Stomach (tissue), 9 donors: Measurements from ENCODE around the gene HSD17B7. TPM values are rescaled to one million over a fixed set of nuclear protein-coding genes. Genes with fewer than 3 reads are reported as not detected.

Experiments used
- DNase-seq, 2 donors: peaks; one replicate each; pipeline versions ENCODE4 v3.0.0 to v3.0.0-alpha.2; 2013 to 2019
- H3K27ac ChIP-seq, 5 donors: fragments of 200-600 bp in 4 of 5; sonication (generic) in 4 of 5; one replicate each; pipeline ENCODE4 v1.5.1; 2013 to 2019; ENCODE audit warnings: mild to moderate bottlenecking in 1 of 5, moderate library complexity in 1 of 5
- H3K27me3 ChIP-seq, 3 donors: fragments of 200-600 bp; sonication (generic); one replicate each; pipeline ENCODE4 v1.5.1; 2017 to 2019; ENCODE audit warnings: mixed run types in 1 of 3
- H3K36me3 ChIP-seq, 4 donors: fragments of 200-600 bp; sonication (generic); 1 replicate in 3 of 4; 2 replicates in 1 of 4; pipeline ENCODE4 v1.5.1; 2016 to 2019
- H3K4me1 ChIP-seq, 4 donors: fragments of 200-600 bp; sonication (generic); one replicate each; pipeline ENCODE4 v1.5.1; 2016 to 2019
- H3K4me3 ChIP-seq, 4 donors: fragments of 200-600 bp; sonication (generic) in 3 of 4; one replicate each; pipeline ENCODE4 v1.5.1; 2016 to 2019; ENCODE audit warnings: mild to moderate bottlenecking in 1 of 4
- H3K9me3 ChIP-seq, 4 donors: fragments of 200-600 bp; sonication (generic); one replicate each; pipeline ENCODE4 v1.5.1; 2016 to 2019
- CTCF ChIP-seq, 7 experiments: fragments of 450-650 bp in 4 of 7; fragments of 200-600 bp in 3 of 7; sonication (generic) in 3 of 7; IDR thresholded peaks; one replicate each; pipeline ENCODE4 v1.5.1; 2016 to 2019; ENCODE audit warnings: antibody characterized with exemption in 7 of 7, control low read depth in 2 of 7, mild to moderate bottlenecking in 1 of 7
- EP300 ChIP-seq: sonication (generic); formaldehyde crosslinking; IDR thresholded peaks from one replicate; pipeline ENCODE4 v1.6.1; 2017; ENCODE audit warnings: antibody characterized with exemption
- POLR2A ChIP-seq, 4 donors: fragments of 450-650 bp; IDR thresholded peaks; one replicate each; pipeline ENCODE4 v1.6.1; 2016; ENCODE audit warnings: antibody characterized with exemption in 4 of 4, control low read depth in 2 of 4, mild to moderate bottlenecking in 1 of 4, moderate library complexity in 1 of 4
- POLR2AphosphoS5 ChIP-seq, 3 donors: sonication (generic); formaldehyde crosslinking; IDR thresholded peaks; one replicate each; pipeline ENCODE4 v1.6.1; 2016; ENCODE audit warnings: antibody characterized with exemption in 3 of 3
- WGBS, 5 donors: extraction: QIAGEN DNeasy Blood & Tissue Kit in 3 of 5; methylation state at CpG; one replicate each; pipeline versions ENCODE4 v1.1.5 to v1.1.7; 2013 to 2018; 5-methylcytosine and 5-hydroxymethylcytosine counted together
- intact Hi-C: fragments of 100-400 bp; cut with DNase I; formaldehyde crosslinking; loops from one replicate; pipeline ENCODE4 v1.15.1; 2023; ENCODE audit warnings: low total_unique reads
- polyA plus RNA-seq, 3 donors: library from polyadenylated mRNA; stranded (reverse); fragments of 200-250 nt; gene quantifications; one replicate each; pipeline ENCODE4 v1.2.3, GENCODE V29; 2013
- total RNA-seq, 5 donors: library from RNA; depleted of rRNA; stranded (reverse); fragments of >200 nt; gene quantifications; one replicate each; pipeline versions ENCODE4 v1.1.0 to v1.2.3, GENCODE V29; 2014 to 2016
- donor health status: healthy with polysubstance abuse.
- donor health status: Bipolar disorder and iron deficiency.
- donor health status: healthy.

Gene HSD17B7
- total and polyA plus RNA-seq, 8 donors = 2.3 to 75.9 (median 11.9) TPM

- H3K36me3 ChIP-seq = no peaks in the 10 kb centered on the region
- H3K4me1 ChIP-seq = no peaks in the 10 kb centered on the region
- H3K9me3 ChIP-seq = peaks cover 3 to 17% (median 11%) of the 10 kb centered on the region in 4 donors
- TF ChIP-seq POLR2A (IDR thresholded peaks at IDR 0.05) (no peak), POLR2AphosphoS5 (IDR thresholded peaks at IDR 0.05) (no peak), CTCF (IDR thresholded peaks at IDR 0.05) (no peak), EP300 (no peak)
- intact Hi-C loops = no loop called here
- no peak for DNase-seq
- H3K27me3 ChIP-seq = no peaks in the 10 kb centered on the region
- H3K4me3 ChIP-seq = no peak overlapping the region
- H3K27ac ChIP-seq = no peak overlapping the region
- 50 to 62% (median 59%) methylated on average over 3 of the region's 3 CpGs for whole genome bisulfite sequencing, 5 donors
Measured at GRCh38 chr1:162835157-162835899, 44.8 kb downstream of the HSD17B7 start.

GRCh38 chr1:162838863-162839262 is 48.4 kb downstream of the HSD17B7 start:
- 73 to 97% (median 95%) methylated on average over 4 of the region's 4 CpGs for WGBS, 5 donors
- peaks cover 3 to 17% (median 11%) of the 10 kb centered on the region in 4 donors for H3K9me3 ChIP-seq
- no peak for DNase-seq
- H3K27ac ChIP-seq = no peak overlapping the region
- intact Hi-C loops = no loop called here
- no peaks in the 10 kb centered on the region for H3K27me3 ChIP-seq
- no peak for TF ChIP-seq CTCF (IDR thresholded peaks at IDR 0.05)
- TF ChIP-seq POLR2A (IDR thresholded peaks at IDR 0.05) = no peak
- TF ChIP-seq EP300 = no peak
- TF ChIP-seq POLR2AphosphoS5 (IDR thresholded peaks at IDR 0.05) = no peak
- H3K4me3 ChIP-seq = no peak overlapping the region
- no peaks in the 10 kb centered on the region for H3K36me3 ChIP-seq
- H3K4me1 ChIP-seq = no peaks in the 10 kb centered on the region

GRCh38 chr1:162840250-162840839 is 49.8 kb downstream of the HSD17B7 start:
- peaks cover 3 to 17% (median 11%) of the 10 kb centered on the region in 4 donors for H3K9me3 ChIP-seq

GRCh38 chr1:162844153-162844552 is 53.7 kb downstream of the HSD17B7 start:
- no peak overlapping the region for H3K4me3 ChIP-seq
- DNase-seq = no peak
- H3K4me1 ChIP-seq = no peaks in the 10 kb centered on the region
- intact Hi-C loops = no loop called here
- TF ChIP-seq POLR2A (IDR thresholded peaks at IDR 0.05) (no peak), CTCF (IDR thresholded peaks at IDR 0.05) (no peak), EP300 (no peak), POLR2AphosphoS5 (IDR thresholded peaks at IDR 0.05) (no peak)
- no peak overlapping the region for H3K27ac ChIP-seq
- 76 to 100% (median 89%) methylated on average over 1 of the region's 1 CpG for WGBS, 5 donors
- no peaks in the 10 kb centered on the region for H3K27me3 ChIP-seq
- H3K9me3 ChIP-seq = peaks cover 0 to 4% (median under 1%) of the 10 kb centered on the region in 4 donors
- H3K36me3 ChIP-seq = no peaks in the 10 kb centered on the region

More at GRCh38 chr1:162840250-162840839, 49.8 kb downstream of the HSD17B7 start:
- TF ChIP-seq CTCF (IDR thresholded peaks at IDR 0.05) (no peak), EP300 (no peak), POLR2A (IDR thresholded peaks at IDR 0.05) (no peak), POLR2AphosphoS5 (IDR thresholded peaks at IDR 0.05) (no peak)
- no peak overlapping the region for H3K27ac ChIP-seq
- no peaks in the 10 kb centered on the region for H3K36me3 ChIP-seq
- intact Hi-C loops = no loop called here
- DNase-seq = no peak
- no peak overlapping the region for H3K4me3 ChIP-seq
- no peaks in the 10 kb centered on the region for H3K27me3 ChIP-seq
- no peaks in the 10 kb centered on the region for H3K4me1 ChIP-seq
